CD4-positive, alpha-beta T cell treated with Interleukin-6 for 4 hours (primary cell): Measurements from ENCODE around the gene RAB3IP.
"Not testable (repeated sequence)": the region's sequence is repeated elsewhere in the genome, so short reads cannot be mapped to it uniquely, and the experiment has no call there.

Experiments
- DNase-seq: peaks from one replicate; pipeline ENCODE4 v3.0.0-alpha.2; 2020; ENCODE audit warnings: mixed read lengths

RAB3IP gene

GRCh38 chr12:69837657-69838415, 99.2 kb downstream of the RAB3IP start:
- no peak for DNase-seq

- no peak for DNase-seq
These were observed 102.1 kb downstream of the RAB3IP start for GRCh38 chr12:69840727-69841126.

GRCh38 chr12:69843608-69844007, 104.9 kb downstream of the RAB3IP start:
- DNase-seq = no peak

GRCh38 chr12:69844416-69844815, 105.8 kb downstream of the RAB3IP start:
- DNase-seq = no peak

- no peak for DNase-seq
These were observed 106.2 kb downstream of the RAB3IP start for GRCh38 chr12:69844836-69845235.

- no peak for DNase-seq
These were observed 108.3 kb downstream of the RAB3IP start for GRCh38 chr12:69846976-69847375.

GRCh38 chr12:69851976-69852375, 113.3 kb downstream of the RAB3IP start:
- DNase-seq = no peak

- not testable (repeated sequence) for DNase-seq
These were observed 114.7 kb downstream of the RAB3IP start for GRCh38 chr12:69853176-69853961.

- no peak for DNase-seq
These were observed 128.0 kb downstream of the RAB3IP start for GRCh38 chr12:69866698-69867097.

GRCh38 chr12:69868695-69869094, 130.0 kb downstream of the RAB3IP start:
- DNase-seq = no peak

GRCh38 chr12:69872804-69873203, 134.1 kb downstream of the RAB3IP start:
- DNase-seq = no peak
